ENCODE measurements around the gene G6PC1.
"Not testable (repeated sequence)": the region's sequence is repeated elsewhere in the genome, so short reads cannot be mapped to it uniquely, and the experiment has no call there.

Gene G6PC1

GRCh38 chr17:42873932-42874695 is 26.5 kb upstream of the G6PC1 start:
- not testable (repeated sequence) for DNase-seq

GRCh38 chr17:42877037-42877436 is 23.6 kb upstream of the G6PC1 start:
- no peak for DNase-seq

- DNase-seq = no peak
These were observed 22.3 kb upstream of the G6PC1 start for GRCh38 chr17:42878123-42878880.

DNA sequence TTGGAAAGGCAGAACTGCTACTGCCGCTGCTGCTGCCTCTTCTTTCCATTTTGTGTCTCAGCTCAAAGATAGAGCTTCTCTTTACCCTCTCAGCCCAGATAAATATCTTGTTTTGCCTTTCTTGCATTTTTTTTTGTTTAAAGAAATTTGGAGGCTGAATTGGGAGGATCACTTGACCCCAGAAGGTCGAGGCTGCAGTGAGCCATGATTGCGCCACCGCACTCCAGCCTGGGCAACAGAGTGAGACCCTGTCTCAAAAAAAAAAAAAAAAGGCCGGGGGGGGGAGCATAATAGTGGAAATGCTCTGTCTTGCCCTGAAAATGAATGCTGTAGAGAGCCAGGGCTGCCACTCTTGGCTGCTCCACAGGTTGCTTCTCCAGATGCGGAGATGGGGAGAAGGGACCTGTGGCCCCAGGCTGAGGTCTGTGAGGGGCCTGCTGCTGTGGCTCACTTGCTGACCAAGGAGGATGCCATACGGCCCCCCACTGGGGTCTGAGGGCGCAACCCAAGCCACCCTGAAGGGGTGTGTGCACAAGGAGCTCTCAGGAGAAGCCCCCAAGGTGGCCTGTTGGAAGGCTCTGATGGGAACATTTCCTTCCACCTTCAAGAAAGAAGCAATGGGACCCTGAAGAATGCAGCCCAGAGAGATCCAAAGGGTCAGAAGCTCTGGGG is 21.5 kb upstream of the G6PC1 start:
- no peak for DNase-seq

- no peak for DNase-seq
These were observed 21.0 kb upstream of the G6PC1 start for GRCh38 chr17:42879596-42879985.

DNA sequence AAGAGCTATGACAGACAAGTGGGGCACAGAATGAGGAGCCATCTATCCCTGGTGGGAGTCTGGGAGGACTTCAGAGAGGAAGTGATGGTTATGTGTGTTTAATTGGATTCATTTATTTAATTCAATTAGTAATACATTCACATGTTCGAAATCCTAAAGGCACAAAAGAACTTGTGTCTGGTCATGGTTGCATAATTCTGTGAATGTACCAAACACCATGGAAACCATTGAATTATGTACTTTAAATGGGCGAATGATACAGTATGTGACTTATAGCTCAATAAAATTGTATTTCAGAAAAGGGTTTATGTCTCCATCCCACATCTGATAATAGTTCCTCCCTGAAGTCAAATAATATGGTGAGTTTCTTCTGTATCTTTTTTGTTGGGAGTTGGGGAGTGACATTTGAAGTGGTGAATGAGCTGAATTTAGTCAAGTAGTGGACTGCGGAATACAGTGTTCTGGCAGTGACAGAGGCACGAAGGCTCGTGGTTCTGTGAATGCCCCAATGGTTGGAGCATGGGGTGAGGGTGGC is 19.8 kb upstream of the G6PC1 start:
- no peak for DNase-seq

DNA sequence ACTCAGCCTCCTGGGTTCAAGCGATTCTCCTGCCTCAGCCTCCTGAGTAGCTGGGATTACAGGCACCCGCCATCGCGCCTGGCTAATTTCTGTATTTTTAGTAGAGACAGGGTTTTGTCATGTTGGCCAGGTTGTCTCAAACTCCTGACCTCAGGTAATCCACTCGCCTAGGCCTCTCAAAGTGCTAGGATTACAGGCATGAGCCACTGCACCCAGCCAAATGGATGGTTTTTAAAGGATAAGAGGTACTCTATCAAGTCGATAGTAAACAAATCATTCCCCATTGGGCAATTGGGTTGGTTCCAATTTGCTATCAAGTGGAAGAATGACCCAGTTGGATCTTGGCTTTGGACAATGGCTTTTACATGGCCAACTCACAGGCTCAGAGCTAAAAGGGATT is 18.9 kb upstream of the G6PC1 start:
- DNase-seq = not testable (repeated sequence)

DNA sequence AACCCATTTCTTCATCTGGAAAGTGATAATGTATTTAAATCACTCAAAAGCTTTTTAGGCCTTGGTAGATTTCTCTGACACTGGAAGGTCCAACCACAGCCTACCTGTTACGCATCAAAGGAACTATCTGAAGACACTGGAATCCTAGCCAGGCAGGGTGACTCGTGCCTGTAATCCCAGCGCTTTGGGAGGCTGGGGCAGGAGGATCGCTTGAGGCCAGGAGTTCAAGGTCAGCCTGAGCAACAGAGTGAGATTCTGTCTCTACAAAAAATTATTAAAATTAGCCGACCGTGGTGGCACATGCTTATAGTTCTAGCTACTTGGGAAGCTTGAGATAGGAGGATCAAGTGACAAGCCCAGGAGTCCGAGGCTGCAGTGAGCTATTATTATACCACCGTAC is 18.4 kb upstream of the G6PC1 start:
- no peak for DNase-seq

DNA sequence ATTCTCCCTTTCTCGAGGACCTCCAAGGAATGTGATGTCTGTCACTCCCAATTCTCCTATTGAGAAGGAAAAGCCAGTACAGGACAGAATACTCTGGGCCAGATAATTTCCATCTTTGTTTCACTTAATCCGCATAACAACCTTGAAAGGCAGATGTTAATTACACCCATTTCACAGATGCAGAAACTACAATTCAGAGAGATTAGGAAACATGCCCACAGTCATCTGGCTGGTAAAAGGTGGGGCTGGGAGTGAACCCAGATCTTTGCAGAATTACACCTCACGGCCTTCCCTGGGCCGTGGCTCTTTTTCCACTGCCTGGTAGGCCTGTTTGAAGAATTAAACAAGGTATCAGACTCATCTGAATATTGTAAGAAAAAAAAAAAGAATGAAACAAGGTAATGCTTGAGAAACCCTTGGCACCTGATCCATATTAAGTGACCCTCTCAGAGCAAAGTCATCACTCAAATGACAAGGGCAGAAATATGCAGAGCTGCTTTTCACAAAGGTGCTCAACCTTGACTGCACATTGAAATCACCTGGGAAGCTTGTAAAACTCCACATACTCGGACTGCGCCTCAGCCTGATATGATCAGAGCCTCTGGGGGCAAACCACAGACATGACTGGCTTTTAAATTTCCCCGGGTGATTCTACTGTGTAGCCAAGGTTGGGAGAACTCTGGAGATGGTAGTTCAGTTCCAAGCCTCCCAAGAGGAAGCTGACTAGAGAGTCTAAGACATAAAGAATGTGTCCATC is 16.6 kb upstream of the G6PC1 start:
- no peak for DNase-seq

DNA sequence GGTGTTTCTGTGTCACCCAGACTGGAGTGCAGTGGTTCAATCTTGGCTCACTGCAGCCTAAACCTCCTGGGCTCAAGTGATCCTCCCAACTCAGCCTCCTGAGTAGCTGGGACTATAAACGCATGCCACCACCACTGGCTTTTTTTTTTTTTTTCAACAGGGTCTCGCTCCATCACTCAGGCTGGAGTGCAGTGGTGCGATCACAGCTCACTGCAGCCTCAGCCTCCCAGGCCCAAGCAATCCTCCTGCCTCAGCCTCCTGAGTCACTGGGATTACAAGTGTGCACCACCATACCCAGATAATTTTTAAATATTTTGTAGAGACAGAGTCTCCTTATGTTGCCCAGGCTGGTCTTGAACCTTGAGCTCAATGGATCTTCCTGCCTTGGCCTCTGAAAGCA is 14.8 kb upstream of the G6PC1 start:
- DNase-seq = not testable (repeated sequence)

DNA sequence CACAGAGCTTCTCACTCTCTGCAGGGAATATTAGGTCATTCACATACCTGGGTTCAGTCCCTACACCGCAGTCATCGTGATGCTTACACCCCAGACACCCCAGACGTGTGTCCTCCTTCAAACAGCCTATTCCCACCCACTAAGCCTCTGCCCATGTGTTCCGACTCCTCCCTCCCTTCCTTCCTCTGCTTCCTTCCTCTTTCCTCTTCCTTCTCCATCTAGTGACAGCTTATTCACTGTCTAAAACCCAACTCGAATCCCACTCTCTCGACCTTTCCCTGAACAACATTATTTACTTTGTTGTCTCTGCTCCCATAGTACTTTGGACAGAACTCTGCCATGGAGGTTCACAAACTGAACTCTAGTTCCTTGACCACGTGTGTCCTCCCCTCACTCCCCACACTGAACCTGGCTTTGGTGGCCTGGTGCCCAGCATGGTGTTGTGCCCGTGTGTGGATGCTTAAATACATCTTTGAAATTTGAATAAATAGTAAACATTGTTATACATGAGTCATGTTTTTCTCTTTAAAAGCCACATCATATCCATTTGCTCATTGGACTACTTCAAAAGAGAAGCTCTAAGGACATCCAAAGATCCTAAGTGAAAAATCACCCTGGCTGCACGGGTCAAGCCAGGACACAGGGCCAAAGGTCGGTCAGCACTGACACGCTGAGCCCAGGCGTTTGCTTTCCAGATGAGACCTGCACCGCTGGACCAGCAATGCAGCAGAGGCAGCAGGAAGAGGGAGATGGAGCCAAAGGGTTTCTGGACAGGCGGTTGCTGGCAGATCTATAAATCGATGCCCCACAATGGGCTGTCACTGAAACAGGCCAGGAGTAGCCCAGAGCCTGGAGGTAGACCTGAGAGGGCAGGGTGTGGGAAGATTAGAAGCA is 14.1 kb upstream of the G6PC1 start:
- DNase-seq = no peak

DNA sequence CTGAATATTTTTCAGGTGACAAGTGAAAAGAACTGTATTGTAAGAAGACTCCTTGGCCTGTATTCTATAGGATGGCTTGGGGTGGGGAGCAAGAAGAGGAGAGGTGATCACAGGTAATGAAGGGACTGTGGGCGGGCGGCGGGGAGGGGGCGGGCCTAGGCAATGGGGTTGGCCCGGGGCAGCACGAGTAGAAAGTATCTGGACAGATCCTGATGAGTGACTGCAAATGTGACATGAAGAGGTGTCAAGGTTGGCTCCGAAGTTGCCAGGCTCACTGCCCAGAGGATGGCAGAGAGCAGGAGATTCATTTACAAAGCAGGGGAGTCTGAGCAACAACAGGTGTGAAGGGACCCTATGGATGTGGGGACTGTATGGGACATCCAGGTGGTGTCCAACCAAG is 10.8 kb upstream of the G6PC1 start:
- no peak for DNase-seq

DNA sequence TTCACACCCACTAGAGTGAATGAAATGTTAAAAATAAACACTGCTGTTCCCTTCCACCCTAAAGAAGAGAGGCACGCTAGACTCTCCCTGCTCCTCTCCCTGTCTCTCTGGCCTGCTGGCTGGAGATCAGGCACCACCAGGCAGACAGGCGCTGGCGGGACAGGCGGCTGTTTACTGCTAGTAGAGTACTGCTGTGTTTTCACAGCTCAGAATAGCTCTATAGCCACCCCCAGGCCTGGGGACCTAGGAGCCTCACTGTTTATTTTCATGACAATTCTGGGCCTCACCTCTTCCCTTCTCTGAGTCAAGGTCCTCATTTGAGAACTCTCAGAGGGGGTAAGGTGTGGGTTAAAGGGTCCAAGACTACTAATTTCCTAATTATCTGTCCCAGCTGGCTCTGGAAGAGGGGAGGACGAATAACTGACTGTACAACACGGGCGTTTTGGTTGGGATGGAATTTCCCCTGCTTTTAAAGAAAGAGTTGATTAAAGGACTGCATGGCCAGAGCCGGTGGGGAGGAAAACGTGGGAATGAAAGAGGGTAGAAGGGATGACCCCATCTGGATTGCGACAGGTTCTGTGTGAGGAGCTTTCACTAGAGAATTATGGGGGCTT is 9.0 kb upstream of the G6PC1 start:
- no peak for DNase-seq

DNA sequence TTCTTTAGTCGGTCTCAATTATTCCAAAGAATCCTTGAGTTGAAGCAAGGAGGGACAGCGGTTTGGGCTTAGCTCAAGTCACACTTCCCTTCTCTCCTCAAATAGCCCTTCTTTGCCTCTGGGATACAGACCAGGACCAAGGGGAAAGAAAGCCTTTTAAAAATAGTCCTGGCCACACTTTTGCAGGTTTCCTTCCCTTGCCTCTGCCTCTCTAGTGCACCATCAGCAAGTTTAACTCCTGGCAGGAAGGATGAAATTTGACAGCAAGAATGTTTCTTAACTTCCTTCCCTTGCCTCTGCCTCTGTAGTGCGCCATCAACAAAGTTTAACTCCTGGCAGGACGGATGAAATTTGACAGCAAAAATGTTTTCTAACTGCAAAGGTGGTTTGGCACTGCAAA is 7.2 kb upstream of the G6PC1 start:
- DNase-seq = no peak

- no peak for DNase-seq
These were observed 6.1 kb upstream of the G6PC1 start for GRCh38 chr17:42894283-42895184.

DNA sequence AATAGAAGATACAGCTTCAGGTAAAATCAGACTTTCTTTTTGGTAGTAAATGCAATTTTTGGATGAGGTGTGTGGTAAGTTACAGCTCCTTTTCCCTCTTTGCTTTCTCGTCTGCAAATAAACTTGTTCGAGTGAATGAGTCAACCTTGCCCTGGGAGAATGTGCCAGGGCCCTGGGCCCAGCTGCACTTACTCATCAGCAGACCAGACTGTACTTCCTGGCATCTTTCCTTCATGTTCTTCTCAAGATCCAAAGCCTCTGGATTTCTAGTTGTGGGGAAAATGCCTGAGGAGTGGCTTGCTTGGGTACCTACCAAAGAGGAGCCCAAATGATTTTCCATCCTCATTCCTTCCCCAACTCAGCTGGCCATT is 5.4 kb upstream of the G6PC1 start:
- DNase-seq = no peak

DNA sequence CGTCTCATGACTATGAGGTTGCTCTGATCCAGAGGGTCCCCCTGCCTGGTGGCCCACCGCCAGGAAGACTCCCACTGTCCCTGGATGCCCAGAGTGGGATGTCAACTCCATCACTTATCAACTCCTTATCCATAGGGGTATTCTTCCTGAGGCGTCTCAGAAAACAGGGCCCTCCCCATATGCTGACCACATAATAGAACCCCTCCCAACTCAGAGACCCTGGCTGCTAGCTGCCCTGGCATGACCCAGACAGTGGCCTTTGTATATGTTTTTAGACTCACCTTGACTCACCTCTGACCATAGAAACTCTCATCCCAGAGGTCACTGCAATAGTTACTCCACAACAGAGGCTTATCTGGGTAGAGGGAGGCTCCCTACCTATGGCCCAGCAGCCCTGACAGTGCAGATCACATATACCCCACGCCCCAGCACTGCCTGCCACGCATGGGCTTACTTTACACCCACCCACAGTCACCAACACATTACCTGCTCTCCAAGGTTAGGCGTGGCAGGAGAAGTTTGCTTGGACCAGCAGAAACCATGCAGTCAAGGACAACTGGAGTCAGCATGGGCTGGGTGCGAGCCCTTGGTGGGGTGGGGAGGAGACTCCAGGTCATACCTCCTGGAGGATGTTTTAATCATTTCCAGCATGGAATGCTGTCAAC is 2.3 kb upstream of the G6PC1 start:
- no peak for DNase-seq

GRCh38 chr17:42899981-42900380 is 618 bp upstream of the G6PC1 start:
- not testable (repeated sequence) for DNase-seq

GRCh38 chr17:42901535-42902229 is 1.1 kb downstream of the G6PC1 start:
- DNase-seq = no peak
